HG03064 (cell line): ENCODE results near the gene FBXL12.
"Not testable (repeated sequence)": the region's sequence is repeated elsewhere in the genome, so short reads cannot be mapped to it uniquely, and the experiment has no call there.

Experiments used
- ATAC-seq: cut with Tn5 transposase; IDR thresholded peaks from one replicate; pipeline ENCODE4 v1.9.1; 2021; ENCODE audit warnings: low read depth; ENCODE audit not compliant: unreplicated experiment

The FBXL12 gene

GRCh38 chr19:9839415-9839814, 20.5 kb upstream of the FBXL12 start:
- no peak for ATAC-seq

- no peak for ATAC-seq
Observed at GRCh38 chr19:9838324-9838723, 19.4 kb upstream of the FBXL12 start.

- no peak for ATAC-seq
Observed at GRCh38 chr19:9836021-9836420, 17.1 kb upstream of the FBXL12 start.

GRCh38 chr19:9835507-9835949, 16.6 kb upstream of the FBXL12 start:
- peak; percentile 14 for ATAC-seq

GRCh38 chr19:9834726-9835506, 16.0 kb upstream of the FBXL12 start, which contains the start of gene PIN1:
PIN1 (plus strand) TSS chr19:9835318; CDS start chr19:9835345, 27 bp downstream.
- ATAC-seq = peak; percentile 81

GRCh38 chr19:9834307-9834725, 15.4 kb upstream of the FBXL12 start:
- no peak for ATAC-seq

- ATAC-seq = no peak
Observed at GRCh38 chr19:9828551-9829063, 9.7 kb upstream of the FBXL12 start.

GRCh38 chr19:9827289-9828238, 8.7 kb upstream of the FBXL12 start, which contains the start of gene UBL5:
UBL5 (plus strand) TSS chr19:9827918; CDS start chr19:9828338, 420 bp downstream.
- peak; percentile 82 for ATAC-seq

- no peak for ATAC-seq
Observed at GRCh38 chr19:9823816-9824215, 4.9 kb upstream of the FBXL12 start.

- ATAC-seq = not testable (repeated sequence)
Observed at GRCh38 chr19:9820034-9820433, 1.2 kb upstream of the FBXL12 start.

GRCh38 chr19:9819596-9819909, 674 bp upstream of the FBXL12 start:
- no peak for ATAC-seq

GRCh38 chr19:9818175-9818733, 625 bp downstream of the FBXL12 start:
- no peak for ATAC-seq

- no peak for ATAC-seq
Observed at GRCh38 chr19:9811139-9811538, 7.7 kb downstream of the FBXL12 start.

- ATAC-seq = no peak
Observed at GRCh38 chr19:9808855-9809824, 9.7 kb downstream of the FBXL12 start.

GRCh38 chr19:9806803-9807202, 12.1 kb downstream of the FBXL12 start:
- ATAC-seq = no peak

GRCh38 chr19:9801976-9802375, 16.9 kb downstream of the FBXL12 start:
- no peak for ATAC-seq

GRCh38 chr19:9799162-9799561, 19.7 kb downstream of the FBXL12 start:
- ATAC-seq = no peak

- no peak for ATAC-seq
Observed at GRCh38 chr19:9797871-9798270, 21.0 kb downstream of the FBXL12 start.

GRCh38 chr19:9796113-9796773, 22.6 kb downstream of the FBXL12 start:
- ATAC-seq = no peak
